T-helper 2 cell treated with Interferon-gamma antibody and Interleukin-4, amounts not matched to agents 5 μg/mL and 100 μg/mL, for 36 hours (primary cell): ENCODE measurements around the gene CDYL2.

Source experiments
- DNase-seq: peaks from one replicate; pipeline ENCODE4 v3.0.0; 2021; ENCODE audit warnings: low spot score
- H3K27ac Mint-ChIP-seq: one replicate; pipeline ENCODE4 v1.8.0; 2021; ENCODE audit warnings: mild to moderate bottlenecking, mixed read lengths
- H3K27me3 Mint-ChIP-seq: one replicate; pipeline ENCODE4 v1.8.0; 2021; ENCODE audit warnings: low read depth, mixed read lengths
- H3K36me3 Mint-ChIP-seq: one replicate; pipeline ENCODE4 v1.8.0; 2021; ENCODE audit warnings: low read depth, mixed read lengths
- H3K4me1 Mint-ChIP-seq: one replicate; pipeline ENCODE4 v1.8.0; 2021; ENCODE audit warnings: low read depth, mixed read lengths
- H3K4me3 Mint-ChIP-seq: one replicate; pipeline ENCODE4 v1.8.0; 2022; ENCODE audit warnings: mild to moderate bottlenecking, moderate library complexity, mixed read lengths
- H3K9me3 Mint-ChIP-seq: one replicate; pipeline ENCODE4 v1.8.0; 2021; ENCODE audit warnings: mixed read lengths

The CDYL2 gene

DNA sequence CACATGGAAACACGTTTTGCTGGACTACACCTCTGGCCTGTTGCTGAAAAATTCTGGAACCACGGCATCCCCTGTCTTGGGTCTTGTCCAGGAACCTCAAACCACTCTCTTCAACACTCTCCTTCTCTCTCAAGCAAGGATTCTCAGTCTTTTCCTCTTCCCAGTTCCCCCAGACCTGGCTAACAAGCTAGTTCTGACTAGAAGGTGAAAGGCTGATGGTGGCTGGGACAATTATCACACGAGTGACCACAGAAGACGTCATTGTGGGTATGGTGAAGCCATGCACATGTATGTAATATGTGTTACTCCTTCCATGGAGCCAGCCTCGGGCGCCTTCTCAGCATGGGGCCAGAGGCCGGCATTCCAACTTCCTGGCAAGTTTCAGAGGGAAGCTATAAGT lies 123.0 kb downstream of the CDYL2 start:
- H3K27me3 Mint-ChIP-seq, result no peaks in the 10 kb centered on the region
- H3K4me1 Mint-ChIP-seq, result peaks cover 6% of the 10 kb centered on the region
- no peak overlapping the region for H3K4me3 Mint-ChIP-seq
- no peak for DNase-seq
- peaks cover 8% of the 10 kb centered on the region for H3K9me3 Mint-ChIP-seq
- peaks cover 14% of the 10 kb centered on the region for H3K36me3 Mint-ChIP-seq
- H3K27ac Mint-ChIP-seq, result no peak overlapping the region

DNA sequence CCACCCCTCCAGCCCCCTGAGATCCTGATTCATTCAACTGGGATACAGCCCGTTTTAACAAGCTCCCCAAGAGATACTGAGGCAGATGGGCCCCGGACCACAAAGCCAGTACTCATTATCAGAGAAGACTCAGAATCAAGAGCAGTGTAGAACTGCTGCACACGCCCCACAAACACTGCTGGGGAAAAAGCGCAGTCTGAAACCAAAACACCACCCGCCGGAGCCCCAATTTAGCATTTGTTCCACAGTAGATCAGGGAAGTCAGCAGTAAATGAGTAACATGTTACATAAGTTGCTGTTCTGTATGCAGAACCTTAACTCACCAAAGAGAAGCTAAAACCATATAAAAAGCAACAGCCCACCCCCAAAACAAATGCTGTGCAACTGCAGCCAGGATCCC lies 123.6 kb downstream of the CDYL2 start:
- Mint-ChIP-seq H3K36me3 (peaks cover 19% of the 10 kb centered on the region), H3K27ac (no peak overlapping the region), H3K4me1 (peaks cover 10% of the 10 kb centered on the region)

DNA sequence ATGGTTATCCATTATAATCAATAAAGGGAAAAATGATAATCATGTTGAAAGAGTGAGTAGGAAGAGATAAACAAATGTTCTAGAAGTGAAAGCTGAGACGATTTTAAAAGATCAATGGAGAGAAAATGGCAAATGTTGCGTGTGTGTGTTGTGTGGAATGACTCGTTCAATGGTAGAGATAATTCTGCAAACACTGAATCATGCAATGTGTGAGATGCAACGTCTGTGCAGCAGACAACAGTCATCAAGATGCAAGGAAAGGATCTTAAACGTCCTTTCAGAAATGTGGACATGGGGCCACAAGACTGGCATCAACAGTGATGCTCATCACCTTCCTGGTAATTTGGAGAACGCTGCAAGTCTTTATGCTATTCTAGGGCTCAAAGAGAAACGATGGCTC lies 124.4 kb downstream of the CDYL2 start:
- peaks cover 10% of the 10 kb centered on the region for H3K4me1 Mint-ChIP-seq
- no peak overlapping the region for H3K4me3 Mint-ChIP-seq
- no peak overlapping the region for H3K27ac Mint-ChIP-seq
- peaks cover 23% of the 10 kb centered on the region for H3K36me3 Mint-ChIP-seq
- no peaks in the 10 kb centered on the region for H3K27me3 Mint-ChIP-seq
- DNase-seq, result no peak
- peaks cover 8% of the 10 kb centered on the region for H3K9me3 Mint-ChIP-seq

More for the DNA sequence above, 123.6 kb downstream of the CDYL2 start:
- H3K4me3 Mint-ChIP-seq, result no peak overlapping the region
- no peaks in the 10 kb centered on the region for H3K27me3 Mint-ChIP-seq
- H3K9me3 Mint-ChIP-seq, result peaks cover 8% of the 10 kb centered on the region
- no peak for DNase-seq

DNA sequence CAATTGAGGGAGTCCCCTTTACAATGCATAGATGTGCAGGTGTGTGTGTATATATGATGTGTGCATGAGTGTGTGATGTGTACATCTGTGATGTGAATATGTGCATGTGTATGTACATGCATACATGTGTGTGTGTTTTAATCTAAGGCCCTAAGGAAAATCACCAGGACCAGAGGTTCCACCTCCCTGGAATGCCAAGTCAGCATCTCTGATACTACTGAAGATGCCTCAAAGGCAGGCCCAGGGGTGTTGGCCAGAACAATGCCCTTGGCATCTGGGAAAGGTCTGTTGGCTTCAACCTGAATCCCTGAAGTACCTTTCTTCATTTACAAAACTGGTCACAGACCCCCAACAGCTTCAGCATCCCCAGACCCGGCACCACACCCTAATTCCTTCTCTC lies 129.5 kb downstream of the CDYL2 start:
- Mint-ChIP-seq H3K4me3 (no peak overlapping the region), H3K4me1 (peaks cover 11% of the 10 kb centered on the region), H3K27ac (no peak overlapping the region), H3K27me3 (no peaks in the 10 kb centered on the region), H3K36me3 (peaks cover 26% of the 10 kb centered on the region), H3K9me3 (peaks cover 7% of the 10 kb centered on the region)
- DNase-seq, result no peak

DNA sequence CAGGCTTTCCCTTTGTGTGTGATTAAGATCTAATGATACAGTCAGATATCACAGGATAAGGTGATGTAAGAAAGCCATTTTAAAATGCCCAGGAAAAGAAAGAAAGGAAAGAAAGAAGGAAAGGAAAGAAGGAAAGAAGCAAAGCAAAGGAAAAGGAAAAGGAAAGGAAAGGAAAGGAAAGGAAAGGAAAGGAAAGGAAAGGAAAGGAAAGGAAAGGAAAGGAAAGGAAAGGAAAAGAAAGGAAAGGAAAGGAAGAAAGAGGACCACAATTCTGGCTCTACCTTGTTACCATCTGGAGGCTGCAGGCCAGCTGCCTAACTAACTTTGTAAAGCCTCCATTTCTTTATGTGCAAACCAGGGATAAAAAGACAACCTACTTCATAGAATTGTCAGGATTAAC lies 132.0 kb downstream of the CDYL2 start:
- Mint-ChIP-seq H3K4me3 (no peak overlapping the region), H3K9me3 (no peaks in the 10 kb centered on the region), H3K4me1 (peaks cover 12% of the 10 kb centered on the region), H3K36me3 (peaks cover 21% of the 10 kb centered on the region), H3K27ac (no peak overlapping the region), H3K27me3 (no peaks in the 10 kb centered on the region)
- no peak for DNase-seq

DNA sequence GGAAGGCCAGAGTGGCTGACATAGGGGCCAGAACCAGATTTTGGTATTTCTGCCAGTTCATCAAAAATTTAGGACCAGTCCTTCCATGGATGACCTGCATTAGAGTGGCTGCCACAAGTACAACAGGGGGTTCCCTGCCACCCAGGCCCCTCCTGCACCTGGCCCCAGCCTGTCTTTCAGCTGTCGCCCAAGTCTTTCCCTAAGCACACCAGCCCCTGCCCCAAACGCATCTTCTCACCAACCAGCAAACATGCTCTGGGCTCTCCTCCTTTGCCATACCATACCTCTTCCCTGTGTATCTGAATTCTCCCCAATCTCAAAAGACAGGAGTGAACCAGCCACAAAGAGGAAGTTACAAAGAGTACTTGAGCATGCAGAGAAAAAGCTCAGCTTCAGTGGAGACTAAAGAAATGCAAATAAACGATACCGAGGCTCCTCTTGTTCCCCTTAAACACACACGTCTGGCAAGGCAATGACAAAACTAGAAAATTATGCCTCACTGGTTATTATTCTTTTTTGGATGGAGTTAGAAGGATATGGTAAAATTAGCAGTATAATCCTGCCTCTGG lies 133.0 kb downstream of the CDYL2 start:
- no peak for DNase-seq
- Mint-ChIP-seq H3K4me3 (no peak overlapping the region), H3K4me1 (peaks cover 8% of the 10 kb centered on the region), H3K36me3 (peaks cover 20% of the 10 kb centered on the region), H3K9me3 (no peaks in the 10 kb centered on the region), H3K27ac (no peak overlapping the region), H3K27me3 (no peaks in the 10 kb centered on the region)

DNA sequence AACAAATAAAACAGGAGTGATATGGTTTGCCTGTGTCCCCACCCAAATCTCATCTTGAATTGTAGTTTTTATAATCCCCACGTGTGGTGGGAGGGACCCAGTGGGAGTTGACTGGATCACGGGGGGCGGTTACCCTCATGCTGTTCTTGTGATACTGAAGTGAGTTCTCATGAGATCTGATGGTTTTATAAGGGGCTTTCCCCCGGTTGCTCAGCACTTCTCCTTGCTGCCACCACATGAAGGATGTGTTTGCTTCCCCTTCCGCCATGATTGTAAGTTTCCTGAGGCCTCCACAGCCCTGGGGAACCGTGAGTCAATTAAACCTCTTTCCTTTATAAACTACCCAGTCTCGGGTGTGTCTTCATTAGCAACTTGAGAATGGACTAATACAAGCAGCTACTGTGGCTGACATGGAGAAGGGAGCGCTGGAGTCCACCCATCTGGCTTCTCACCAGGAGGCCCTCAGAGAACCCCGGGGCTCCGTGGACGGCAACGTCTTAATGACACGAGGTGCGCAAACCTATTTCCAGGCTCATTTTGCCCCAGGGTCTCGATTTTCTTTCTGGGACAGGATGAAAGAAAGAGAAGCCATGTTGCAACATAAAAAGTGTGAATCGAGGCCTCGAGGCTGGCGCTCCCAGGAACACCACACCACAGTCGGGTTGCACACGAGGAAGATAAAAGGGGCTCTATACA lies 134.1 kb downstream of the CDYL2 start:
- Mint-ChIP-seq H3K27ac (no peak overlapping the region), H3K4me3 (no peak overlapping the region), H3K9me3 (no peaks in the 10 kb centered on the region), H3K36me3 (peaks cover 14% of the 10 kb centered on the region), H3K27me3 (no peaks in the 10 kb centered on the region), H3K4me1 (peaks cover 6% of the 10 kb centered on the region)
- no peak for DNase-seq

DNA sequence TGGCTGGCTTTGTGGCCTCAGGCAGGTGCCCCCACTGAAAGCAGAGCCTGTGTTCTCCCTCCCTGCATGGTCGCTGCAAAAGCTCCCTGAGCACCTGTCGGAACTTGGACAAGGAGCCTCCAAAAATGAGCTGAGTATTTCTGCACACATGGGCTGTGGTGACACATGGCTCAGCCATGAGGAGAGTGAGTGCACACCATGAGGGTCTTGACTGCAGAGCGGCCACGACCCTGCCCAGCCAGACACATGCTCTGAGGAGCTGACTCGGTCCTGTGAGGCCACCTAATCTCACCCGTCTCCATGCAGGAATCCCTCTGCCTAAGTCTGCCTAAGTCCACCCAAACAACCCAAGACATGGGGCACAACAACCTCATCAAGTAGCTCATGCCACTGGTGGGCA lies 134.7 kb downstream of the CDYL2 start:
- Mint-ChIP-seq H3K27ac (no peak overlapping the region), H3K4me3 (no peak overlapping the region), H3K36me3 (peaks cover 10% of the 10 kb centered on the region), H3K4me1 (peaks cover 6% of the 10 kb centered on the region), H3K9me3 (no peaks in the 10 kb centered on the region), H3K27me3 (no peaks in the 10 kb centered on the region)
- no peak for DNase-seq

DNA sequence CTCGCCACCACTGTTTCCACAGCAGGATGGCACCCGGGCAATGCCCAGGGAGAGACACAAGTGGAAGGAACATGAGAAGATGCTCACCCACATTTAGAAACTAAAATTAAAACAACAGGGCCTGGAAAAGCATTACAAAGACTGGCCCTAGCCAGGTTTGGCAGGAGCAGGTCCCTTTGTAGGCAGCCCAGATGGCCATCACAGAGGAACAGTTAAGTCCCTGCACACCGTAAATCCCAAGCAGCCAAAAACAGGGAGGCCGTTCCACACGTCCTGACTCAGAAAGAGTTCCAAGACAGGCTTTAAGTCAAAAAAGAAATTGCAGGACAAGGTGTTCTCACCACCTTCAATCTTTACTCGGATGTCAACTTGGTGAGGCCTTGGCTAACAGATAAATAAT lies 136.5 kb downstream of the CDYL2 start:
- DNase-seq, result no peak

DNA sequence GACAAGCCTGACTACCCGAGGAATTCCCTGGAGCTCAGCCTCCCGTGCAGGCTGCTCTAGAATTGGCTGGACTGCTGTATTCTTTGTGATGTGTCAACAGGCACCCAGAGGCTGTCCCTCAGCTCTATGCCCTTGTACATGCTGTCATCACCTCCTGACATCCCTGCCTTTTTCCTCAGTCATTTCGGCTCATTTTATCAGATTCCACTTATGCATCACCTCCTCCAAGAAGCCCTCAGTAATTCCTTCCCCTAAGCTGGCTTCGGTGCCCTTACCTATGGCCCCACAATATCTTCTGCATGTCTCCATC lies 137.2 kb downstream of the CDYL2 start:
- no peaks in the 10 kb centered on the region for H3K9me3 Mint-ChIP-seq
- H3K36me3 Mint-ChIP-seq, result peaks cover 6% of the 10 kb centered on the region
- no peaks in the 10 kb centered on the region for H3K27me3 Mint-ChIP-seq
- no peak for DNase-seq
- no peak overlapping the region for H3K27ac Mint-ChIP-seq
- H3K4me1 Mint-ChIP-seq, result peaks cover 6% of the 10 kb centered on the region
- H3K4me3 Mint-ChIP-seq, result no peak overlapping the region

More for the DNA sequence above, 136.5 kb downstream of the CDYL2 start:
- no peak overlapping the region for H3K27ac Mint-ChIP-seq
- no peak overlapping the region for H3K4me3 Mint-ChIP-seq
- no peaks in the 10 kb centered on the region for H3K9me3 Mint-ChIP-seq
- peaks cover 6% of the 10 kb centered on the region for H3K4me1 Mint-ChIP-seq
- no peaks in the 10 kb centered on the region for H3K27me3 Mint-ChIP-seq
- H3K36me3 Mint-ChIP-seq, result peaks cover 3% of the 10 kb centered on the region

DNA sequence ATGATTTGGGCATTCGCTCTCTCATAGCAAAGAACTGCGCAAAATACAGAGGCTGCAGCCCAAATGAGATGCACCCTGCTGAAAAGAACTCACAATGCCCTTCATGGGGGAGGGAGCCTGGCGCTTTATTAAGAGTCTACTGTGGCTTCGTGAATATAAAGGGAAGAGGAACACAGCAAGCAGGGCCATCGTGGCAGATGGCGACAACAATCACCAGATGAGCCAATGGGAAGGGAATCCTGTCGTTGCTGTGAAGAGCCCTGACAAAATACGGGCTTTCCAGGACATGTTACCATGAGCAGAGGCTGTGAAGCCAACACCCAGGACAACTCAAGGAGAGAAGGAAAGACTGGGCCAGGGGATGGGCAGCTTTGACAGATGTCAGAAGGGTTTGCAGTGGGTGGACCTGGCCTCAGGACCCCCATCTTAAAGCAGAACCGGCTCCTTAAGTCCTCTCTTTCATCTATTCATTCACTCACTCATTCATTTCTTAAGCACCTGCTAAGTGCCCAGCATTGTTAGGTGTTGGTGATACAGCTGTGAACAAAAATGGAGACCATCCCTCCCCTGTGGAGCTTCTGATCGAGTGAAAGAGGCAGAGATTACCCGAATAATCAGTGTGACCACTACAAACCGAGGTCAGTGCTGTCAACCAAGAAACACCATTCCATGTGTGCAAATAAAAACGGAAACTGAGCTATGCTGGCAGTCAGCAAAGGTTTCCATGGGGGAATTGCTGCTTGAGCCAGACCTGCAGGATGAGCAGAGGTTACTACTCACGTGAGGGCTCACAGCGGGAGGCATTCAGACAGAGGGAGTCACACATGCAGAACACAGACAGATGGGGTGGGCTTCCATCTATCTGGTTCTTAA lies 137.8 kb downstream of the CDYL2 start:
- Mint-ChIP-seq H3K36me3 (peaks cover 10% of the 10 kb centered on the region), H3K4me1 (peaks cover 6% of the 10 kb centered on the region), H3K27ac (peak overlapping the region; percentile 11), H3K4me3 (no peak overlapping the region), H3K27me3 (no peaks in the 10 kb centered on the region), H3K9me3 (peaks cover 4% of the 10 kb centered on the region)
- DNase-seq, result no peak

DNA sequence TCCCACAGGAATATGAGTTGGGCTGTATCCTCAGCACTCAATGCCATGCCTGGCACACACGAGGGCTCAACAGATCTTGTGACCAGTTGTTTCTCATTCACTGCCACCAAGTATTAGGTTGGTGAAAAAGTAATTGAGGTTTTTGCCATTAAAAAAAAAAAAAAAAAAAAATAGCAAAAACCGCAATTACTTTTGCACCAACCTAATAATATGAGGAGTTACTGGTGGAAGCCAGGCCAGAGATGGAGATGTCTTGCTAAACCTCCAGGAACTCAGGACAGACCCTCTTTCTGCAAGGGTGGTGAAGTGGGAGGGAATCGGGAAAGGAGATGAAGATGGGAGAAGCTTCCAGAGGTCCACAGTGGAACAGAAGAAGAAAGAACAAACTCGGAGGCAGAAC lies 139.0 kb downstream of the CDYL2 start:
- no peak for DNase-seq
- Mint-ChIP-seq H3K27ac (no peak overlapping the region), H3K27me3 (no peaks in the 10 kb centered on the region), H3K4me1 (peaks cover 8% of the 10 kb centered on the region), H3K36me3 (peaks cover 17% of the 10 kb centered on the region), H3K4me3 (no peak overlapping the region), H3K9me3 (peaks cover 11% of the 10 kb centered on the region)

DNA sequence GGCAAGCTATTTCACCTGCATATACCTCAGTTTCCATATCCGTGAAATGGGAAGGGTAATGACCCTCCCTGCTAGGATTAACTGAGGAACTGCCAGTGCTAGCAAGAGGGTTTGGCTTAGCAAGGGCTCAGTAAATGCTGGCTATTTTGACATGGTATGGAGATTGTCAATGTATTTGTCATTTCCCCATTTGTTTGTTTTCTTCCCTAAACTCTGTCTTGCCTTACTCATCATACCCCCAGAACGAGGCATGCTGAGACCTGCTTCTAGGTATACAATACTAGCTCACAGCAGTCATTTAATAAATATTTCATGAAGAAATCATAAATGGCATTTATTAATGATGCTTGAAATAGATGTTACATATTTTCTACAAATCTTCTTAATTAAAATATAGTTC lies 139.6 kb downstream of the CDYL2 start:
- H3K27me3 Mint-ChIP-seq, result no peaks in the 10 kb centered on the region
- H3K9me3 Mint-ChIP-seq, result peaks cover 16% of the 10 kb centered on the region
- no peak for DNase-seq
- H3K4me3 Mint-ChIP-seq, result no peak overlapping the region
- peaks cover 2% of the 10 kb centered on the region for H3K4me1 Mint-ChIP-seq
- H3K27ac Mint-ChIP-seq, result no peak overlapping the region
- peaks cover 19% of the 10 kb centered on the region for H3K36me3 Mint-ChIP-seq

DNA sequence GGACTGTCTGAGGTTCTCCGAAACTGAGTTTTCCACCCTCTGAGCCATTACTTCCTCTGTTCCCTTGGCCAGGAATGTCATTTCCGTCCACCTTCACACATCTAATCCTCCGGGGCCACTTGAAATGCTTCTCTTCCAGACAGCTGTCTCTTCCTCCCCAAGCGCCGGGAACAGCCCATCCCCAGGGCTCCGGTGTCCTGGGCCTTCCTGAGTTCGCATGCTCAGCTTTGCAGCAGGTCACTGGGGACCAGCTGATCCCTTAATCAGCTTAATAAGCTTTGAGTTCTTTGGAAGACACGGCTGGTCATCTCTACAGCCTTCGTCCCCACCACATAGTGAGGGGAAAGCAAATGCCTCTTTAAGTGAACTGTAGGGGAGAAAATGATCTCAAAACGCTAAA lies 140.2 kb downstream of the CDYL2 start:
- H3K4me1 Mint-ChIP-seq, result peaks cover 2% of the 10 kb centered on the region
- H3K36me3 Mint-ChIP-seq, result peaks cover 21% of the 10 kb centered on the region
- no peaks in the 10 kb centered on the region for H3K27me3 Mint-ChIP-seq
- DNase-seq, result no peak
- H3K4me3 Mint-ChIP-seq, result no peak overlapping the region
- H3K9me3 Mint-ChIP-seq, result peaks cover 17% of the 10 kb centered on the region
- H3K27ac Mint-ChIP-seq, result no peak overlapping the region
